GM21737 (cell line): ENCODE measurements around the gene PRRC2B.
A peak's percentile ranks its signal among the peaks of the same experiment; 100 is the strongest.
"Not testable (repeated sequence)": the region's sequence is repeated elsewhere in the genome, so short reads cannot be mapped to it uniquely, and the experiment has no call there.

Source experiments
- ATAC-seq: cut with Tn5 transposase; IDR thresholded peaks from one replicate; pipeline ENCODE4 v1.9.1; 2021; ENCODE audit warnings: mild to moderate bottlenecking, moderate library complexity; ENCODE audit not compliant: unreplicated experiment

PRRC2B gene

DNA sequence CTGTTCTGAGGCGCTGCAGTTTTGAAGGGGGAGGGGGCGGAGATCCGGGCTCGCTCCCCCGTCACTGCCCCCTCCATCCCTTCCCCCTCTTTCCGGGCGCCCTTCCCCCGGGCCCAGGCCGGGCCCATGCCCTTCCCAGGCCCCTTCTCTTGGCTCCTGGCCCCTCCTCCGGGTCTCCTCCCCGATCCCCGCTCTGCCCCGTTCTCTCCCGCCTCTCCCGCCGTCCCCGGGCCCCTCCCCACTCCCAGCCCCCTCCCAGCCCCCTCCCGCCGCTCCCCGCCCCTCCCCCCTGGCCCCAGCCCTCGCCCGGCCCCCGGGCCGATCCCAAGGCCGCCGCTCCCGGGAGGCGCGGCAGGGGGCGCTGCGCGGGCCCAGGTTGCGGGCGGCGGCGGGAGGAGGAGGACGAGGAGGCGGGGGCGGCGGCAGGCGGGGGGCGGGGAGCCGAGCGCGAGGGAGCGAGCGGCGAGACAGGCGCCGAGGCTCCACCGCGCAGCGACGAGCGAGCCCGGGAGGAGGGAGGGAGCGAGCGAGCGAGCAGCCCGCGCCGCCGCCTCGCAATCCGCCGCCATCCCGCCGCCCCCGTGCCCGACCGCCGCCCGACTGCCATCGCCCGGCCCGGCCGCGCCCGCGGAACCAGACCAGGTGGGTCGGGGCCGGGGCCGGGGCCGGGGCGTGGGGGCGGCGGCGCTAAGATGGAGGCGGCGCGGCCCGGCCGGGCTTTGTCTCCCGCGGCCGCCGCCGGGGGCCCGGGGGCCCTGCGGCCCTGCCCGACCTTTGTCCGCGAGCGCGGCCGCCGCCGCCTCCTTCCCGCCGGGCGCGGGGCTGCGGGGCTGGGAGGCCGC is at the start of gene PRRC2B:
Gene PRRC2B, plus strand, starts transcription at position 465 of the 842 bp plus-strand sequence. CDS start 36,059 bp downstream, outside the sequence.
- peak; percentile 47 for ATAC-seq

DNA sequence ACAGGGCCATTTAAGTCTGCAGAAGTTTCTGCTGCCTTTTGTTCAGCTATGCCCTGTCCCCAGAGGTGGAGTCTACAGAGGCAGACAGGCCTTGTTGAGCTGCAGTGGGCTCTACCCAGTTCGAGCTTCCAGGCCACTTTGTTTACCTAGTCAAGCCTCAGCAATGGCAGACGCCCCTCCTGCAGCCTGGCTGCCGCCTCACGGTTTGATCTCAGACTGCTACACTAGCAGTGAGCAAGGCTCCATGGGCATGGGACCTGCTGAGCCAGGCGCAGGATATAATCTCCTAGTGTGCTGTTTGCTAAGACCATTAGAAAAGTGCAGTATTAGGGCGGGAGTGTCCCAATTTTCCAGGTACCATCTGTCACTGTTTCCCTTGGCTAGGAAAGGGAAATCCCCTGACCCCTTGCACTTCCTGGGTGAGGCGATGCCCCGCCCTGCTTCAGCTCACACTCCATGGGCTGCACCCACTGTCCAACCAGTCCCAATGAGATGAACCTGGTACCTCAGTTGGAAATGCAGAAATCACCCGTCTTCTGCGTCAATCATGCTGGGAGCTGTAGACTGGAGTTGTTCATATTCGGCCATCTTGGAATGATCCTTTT is 48.9 kb upstream of the PRRC2B start:
- ATAC-seq, result not testable (repeated sequence)

DNA sequence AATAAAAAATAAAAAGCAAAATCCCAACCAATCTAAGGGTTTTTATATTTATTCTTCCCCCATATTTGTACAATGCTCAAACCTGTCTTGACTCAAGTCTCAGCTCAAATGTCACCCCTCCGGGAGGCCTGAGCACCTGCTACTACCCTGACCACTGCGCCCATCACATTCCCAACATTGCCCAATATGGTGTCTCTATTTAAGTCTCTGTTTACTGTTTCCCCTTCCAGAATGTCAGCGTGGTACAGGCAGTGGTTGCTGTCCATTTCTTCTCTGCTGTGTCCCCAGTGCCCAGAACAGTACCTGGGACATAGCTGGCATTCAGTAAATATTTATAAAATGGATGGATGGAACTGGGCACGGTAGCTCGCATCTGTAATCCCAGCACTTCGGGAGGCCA is 47.3 kb upstream of the PRRC2B start:
- no peak for ATAC-seq

DNA sequence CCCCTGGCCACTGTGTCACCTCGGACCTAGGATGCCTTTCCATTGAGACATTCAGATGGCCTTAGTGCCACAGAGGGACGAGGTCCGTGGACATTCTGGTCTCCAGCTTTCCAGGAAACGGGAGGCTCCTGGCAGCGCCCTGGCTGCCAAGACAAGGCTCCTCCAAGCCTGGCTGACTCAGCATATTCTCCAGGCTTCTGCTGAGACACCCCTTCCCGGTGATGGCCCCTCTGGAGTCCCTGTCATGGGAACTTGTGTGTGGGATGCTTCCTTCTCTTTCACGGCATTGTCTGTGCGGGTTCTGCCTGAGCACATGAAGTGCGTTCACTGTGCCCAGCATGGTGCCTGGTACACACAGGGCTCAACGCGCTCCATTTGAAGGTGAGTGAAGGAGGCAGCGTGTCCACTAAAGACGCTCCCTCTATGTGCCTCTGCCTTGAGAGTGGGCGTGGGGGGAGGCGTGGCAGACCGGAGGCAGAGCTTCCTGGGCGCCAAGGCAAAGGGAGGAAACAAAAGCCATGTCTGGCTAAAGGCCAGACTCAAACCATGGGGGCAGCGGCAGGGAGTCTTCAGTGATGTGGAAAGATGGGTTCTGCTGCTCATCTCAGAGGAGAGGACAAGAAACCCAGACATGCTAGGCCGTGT is 46.4 kb upstream of the PRRC2B start:
- ATAC-seq, result no peak

DNA sequence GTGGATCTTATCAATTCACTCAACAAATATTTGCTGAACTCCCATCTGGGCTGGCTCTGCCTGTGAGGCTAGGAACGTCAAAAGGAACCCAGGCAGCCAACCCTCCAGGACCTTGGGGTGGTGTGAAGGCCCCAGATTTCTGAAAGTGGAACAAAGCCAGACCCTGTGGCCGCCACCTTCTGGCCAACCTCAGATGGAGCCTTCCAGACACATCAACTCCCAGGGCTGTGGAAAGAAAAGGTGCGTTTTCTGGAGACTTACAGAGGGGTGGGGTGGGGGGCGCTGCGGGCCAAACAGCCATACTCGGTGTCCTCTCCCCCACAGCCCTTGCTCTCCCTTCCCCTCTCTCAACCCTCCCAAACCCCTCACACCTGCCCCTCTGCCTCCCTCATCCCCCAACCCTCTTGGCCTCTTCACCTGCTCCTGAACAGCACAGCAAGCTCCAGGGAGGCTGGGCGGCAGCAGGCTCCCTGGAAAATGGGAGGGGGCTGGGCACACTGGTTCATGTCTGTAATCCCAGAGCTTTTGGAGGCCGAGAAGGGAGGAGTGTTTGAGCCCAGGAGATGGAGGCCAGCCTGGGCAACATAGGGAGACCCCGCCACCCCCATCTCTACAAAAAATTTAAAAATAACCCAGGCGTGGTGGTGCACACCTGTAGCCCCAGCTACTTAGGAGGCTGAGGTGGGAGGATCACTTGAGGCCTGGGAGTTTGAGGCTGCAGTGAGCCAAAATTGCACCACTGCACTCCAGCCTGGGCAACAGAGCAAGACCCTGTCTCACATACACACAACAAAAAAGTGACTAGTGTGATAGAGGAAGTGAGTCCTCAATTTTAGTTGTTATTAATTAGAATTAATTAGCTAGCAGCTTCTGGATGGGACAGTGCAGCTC is 45.0 kb upstream of the PRRC2B start:
- no peak for ATAC-seq

DNA sequence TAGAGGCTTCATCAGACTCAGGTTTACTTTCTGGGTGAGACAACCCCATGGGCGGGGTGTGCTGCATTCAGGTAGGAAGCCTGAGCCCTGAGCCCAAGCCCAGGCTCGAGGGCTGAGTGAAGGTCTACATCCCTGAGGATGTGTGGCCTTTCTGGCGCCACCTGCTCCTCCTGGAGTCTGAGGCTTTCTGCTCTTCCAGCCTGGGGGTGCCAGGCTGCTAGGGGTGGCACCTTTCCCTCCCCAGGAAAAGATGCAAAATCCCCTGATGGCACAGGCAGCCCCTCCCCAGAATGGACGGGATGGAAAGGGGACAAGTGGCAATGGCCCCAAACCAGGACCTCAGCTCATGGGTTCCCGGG is 44.4 kb upstream of the PRRC2B start:
- ATAC-seq, result no peak

DNA sequence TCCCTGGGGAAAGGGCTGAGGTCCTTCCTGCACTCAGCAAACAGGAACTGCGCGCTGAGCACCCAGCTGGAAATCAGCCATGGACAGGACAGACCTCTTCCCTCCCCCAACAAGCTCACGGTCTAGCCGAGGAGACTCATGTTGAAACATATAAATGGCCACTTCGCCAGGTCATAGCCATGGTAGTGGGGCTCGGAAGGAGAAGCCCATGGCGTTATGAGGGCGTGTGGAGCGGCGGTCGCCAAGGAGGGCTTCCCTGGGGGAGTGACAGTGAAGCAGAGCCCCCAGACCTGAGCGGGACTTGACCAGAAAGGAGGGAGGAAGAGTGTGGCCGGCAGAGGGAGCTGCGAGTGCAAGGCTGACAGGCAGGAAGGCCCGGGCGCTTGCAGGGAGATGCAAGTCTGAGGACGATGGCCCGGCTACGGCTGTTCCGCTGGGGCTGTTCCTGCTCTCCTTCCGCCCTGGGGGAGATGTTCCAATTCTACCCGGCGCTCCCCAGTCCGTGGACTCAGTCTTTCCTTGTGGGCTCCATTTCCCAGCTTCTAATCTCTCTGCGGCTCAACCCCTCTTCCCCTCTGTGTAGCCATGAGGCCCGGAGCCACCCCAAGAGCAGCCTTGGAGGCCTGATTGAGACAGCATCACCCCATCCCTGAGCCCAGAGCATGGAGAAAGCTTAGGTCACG is 43.9 kb upstream of the PRRC2B start:
- ATAC-seq, result no peak

DNA sequence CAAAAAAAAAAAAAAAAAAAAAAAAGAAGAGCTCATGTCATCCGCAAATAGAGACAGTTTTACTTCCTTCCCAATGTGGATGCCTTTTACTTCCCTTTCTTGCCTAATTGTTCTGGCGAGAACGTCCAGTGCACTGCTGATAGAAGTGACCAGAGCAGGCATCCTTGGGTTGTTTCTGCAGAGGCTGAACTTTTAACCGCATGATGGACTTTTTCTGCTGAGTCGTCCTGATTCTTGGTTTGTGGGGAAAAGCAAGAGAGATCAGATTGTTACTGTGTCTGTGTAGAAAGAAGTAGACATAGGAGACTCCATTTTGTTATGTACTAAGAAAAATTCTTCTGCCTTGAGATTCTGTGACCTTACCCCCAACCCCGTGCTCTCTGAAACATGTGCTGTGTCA is 37.4 kb upstream of the PRRC2B start:
- ATAC-seq, result not testable (repeated sequence)

DNA sequence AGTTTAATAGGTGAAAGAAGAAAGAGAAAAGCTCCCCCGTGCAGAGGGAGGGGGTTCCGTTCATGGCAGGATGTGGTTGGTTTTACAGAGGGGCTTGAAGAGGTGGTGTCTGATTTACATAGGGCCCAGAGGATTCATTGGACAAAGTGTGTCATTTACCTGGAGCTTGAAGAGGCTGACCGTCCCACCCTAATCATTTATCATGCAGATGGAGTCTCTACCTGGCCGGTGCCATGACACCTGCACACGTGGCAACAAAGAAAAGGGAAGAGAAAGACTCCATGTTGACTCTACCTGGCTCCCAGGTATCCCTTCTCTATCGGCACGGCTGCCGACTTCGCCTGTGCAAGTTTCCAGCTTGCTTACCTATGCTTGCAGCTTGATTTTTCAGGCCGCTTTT is 35.3 kb upstream of the PRRC2B start:
- no peak for ATAC-seq

DNA sequence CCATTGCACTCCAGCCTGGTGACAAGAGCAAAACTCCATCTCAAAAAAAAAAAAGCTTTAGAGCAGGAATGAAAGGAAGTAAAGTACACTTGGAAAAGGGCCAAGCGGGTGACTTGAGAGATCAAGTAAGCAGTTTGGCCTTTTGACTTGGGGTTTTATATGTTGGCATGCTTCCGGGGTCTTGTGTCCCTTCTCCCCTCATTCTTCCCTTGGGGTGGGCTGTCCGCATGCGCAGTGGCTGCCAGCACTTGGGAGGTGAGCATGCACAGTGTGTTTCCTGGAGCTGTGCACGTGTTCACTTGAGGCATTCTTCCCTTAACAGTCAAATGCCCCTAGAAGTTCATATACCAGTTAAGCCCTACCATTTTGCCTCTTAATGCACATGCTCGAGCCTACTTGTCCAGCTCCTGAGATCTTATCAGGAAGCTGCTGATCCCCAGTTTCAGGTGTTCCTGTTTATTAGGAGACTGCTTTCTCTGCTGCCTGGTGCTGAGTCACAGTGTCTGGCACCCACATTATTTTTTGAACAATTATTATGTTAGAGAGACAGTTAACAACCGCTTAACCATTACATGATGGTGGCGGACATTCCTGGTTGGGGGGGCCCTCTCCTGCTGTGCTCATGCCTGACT is 32.6 kb upstream of the PRRC2B start:
- no peak for ATAC-seq

DNA sequence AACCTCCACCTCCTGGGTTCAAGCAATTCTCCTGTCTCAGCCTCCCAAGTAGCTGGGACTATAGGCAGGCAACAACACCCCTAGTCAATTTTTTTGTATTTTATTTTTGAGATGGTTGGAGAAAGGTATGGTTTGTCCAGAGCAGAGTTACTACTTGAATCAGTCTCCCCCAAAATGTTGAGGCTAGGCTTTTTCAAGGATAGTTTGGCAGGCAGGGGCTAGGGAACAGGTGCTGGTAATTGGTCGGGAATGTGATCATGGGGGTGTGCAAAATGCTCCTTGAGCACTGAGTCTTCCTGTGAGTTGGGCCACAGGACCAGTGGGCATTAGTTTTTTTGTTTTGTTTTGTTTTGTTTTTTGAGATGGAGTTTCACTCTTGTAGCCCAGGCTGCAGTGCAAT is 28.3 kb upstream of the PRRC2B start:
- no peak for ATAC-seq

DNA sequence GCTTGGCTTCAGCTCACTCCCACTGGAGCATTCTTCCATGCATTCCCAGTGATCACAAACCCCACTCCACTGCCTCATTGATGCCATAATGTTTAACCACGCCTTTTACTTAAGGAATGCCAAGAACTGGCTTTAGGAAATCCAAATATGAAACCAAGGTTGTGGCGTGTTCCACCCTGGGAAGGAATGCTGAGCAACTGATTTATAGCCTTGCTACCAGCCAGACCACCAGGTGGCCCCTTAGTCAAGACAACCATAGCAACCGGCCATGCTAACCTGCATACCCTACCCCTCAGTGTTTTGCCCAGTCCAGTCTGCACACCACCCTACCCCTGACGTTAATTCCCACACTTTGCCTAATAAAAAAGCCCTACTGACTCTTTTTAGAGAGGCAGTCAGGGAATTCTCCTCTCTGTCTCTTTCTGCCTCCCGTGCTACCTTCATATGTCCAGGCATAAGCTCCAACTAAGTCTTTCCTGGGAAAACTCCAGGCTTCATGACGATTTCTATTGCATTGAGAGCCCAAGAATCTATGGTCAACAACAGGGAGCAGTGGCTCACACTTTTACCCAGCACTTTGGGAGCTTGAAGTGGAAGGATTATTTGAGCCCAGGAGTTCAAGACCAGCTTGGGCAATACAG is 27.0 kb upstream of the PRRC2B start:
- ATAC-seq, result no peak

DNA sequence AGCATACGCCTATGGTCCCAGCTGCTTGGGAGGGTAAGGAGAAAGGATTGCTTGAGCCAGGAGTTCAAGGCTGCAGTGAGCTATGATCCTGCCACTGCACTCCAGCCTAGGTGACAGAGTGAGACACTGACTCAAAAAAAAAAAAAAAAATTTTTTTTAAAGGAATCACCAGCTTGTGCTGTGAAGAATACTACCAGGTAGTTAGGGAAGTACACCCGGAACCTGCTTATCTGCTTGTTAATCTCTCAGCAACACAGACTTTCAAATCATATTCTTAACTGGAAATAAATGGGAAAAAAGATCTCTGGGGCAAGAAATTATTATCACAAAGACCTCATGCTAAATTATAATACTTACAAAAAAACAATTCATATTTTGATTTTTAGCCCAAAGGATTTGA is 26.4 kb upstream of the PRRC2B start:
- no peak for ATAC-seq

DNA sequence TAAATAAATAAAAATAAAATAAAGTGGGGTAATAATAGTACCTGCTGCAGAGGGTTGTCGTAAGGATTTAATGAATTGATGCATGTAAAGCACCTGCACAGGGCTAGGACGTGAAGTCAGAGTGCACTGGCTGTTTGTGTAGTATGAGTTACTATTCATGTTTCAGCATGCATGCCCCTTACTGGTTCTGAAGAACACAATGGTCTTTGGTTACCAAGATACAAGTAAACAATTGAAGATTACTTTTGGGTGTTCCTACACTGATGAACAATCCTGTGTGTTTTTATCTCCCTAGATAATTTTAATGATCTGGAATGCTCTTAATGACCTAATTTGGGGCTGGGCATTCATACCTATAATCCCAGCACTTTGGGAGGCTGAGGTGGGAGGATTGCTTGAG is 23.2 kb upstream of the PRRC2B start:
- ATAC-seq, result no peak

DNA sequence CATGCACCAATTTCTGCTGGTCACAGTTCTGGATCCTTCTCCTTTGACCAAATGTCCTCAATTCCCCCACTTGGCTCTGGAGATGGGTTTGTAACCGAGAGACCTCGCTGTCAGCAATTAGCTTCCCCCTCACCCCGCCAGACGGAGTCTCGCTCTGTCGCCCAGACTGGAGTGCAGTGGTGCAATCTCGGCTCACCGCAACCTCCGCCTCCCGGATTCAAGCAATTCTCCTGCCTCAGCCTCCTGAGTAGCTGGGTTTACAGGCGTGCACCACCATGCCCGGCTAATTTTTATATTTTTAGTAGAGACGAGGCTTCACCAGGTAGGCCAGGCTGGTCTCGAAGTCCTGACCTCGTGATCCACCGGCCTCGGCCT is 21.3 kb upstream of the PRRC2B start:
- not testable (repeated sequence) for ATAC-seq

DNA sequence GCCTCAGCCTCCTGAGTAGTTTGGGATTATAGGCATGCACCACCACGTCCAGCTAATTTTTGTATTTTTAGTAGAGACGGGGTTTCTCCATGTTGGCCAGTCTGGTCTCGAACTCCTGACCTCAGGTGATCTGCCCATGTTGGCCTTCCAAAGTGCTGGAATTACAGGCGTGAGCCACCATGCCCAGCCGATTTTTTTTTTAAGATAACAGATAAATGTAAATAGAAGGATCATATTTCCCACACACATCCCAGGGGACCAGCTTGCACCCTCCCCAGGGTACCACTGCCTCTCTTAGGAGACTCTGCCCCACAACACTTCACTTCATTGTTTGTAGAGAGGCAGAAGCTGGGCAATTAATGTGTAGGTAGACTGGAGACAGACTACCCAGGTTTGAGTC is 19.2 kb upstream of the PRRC2B start:
- not testable (repeated sequence) for ATAC-seq

DNA sequence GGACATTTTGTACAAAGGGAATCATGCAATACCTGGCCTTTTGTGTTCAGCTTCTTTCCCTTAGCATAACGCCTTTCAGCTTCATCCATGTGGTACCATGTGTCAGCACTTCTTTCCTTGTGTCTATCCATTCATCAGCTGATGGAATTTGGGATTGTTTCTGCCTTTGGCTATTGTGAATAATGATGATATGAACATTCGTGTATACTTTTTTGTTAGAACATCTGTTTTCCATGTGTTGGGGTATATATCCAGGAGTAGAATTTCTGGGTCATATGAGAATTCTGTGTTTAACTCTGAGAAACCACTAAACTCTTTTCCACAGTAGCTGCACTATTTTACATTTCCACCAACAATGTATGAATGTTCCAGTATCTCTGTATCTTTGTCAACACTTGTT is 14.8 kb upstream of the PRRC2B start:
- ATAC-seq, result no peak

DNA sequence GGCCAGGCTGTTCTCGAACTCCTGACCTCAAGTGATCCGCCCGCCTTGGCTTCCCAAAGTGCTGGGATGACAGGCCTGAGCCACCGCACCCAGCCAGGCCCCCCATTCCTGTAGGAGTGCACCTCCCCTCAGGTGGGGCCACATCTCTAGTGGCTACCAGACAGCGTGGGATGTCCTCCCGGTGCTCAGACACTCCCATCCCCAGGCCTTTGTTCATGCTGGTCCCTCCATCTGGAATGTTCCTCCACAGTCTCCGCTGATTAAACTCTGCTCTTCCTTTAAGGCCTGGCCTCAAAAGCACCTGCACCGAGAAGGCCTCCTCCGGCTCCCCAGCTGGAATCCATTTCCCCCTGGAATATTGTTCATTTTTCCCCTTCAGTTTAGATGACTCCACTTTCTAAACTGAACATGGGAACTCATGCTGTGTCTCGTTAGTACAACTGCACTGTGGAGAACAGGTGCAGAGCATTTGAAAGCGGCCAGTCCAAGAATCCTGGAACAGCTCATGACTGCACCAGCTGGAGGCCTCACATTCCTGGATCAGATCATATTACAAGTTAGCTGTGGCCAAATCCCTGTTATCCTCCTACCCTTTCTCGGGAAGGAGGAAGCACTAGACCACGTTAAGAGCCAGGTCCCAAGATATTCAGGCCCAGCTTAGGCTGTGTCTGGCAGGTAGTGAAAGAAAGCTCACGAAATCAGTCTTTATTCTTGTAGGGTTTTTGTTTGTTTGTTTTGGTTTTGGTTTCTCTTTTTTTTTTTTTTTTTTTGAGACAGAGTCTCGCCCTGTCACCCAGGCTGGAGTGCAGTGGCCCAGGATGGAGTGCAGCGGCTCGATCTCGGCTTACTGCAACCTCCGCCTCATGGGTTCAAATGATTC is 10.8 kb upstream of the PRRC2B start:
- ATAC-seq, result no peak

DNA sequence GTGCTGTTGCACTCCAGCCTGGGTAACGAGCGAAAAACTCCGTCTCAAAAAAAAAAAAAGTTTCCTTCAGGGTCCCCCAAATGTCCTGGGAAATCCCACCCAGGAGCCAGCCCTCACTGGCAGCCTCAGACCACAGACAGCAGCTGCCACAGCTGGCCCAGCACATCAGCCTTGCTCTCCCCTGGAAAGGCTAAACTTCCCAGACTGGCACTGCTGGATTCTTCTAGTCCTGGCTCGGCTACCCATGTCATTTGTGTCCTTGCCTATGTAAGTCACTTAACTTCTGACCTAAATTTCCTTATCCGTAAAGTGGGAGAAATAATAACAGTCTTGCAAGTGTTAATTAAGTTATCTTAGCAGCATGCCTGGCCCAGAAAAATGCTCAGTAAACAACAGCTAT is 8.6 kb upstream of the PRRC2B start:
- ATAC-seq, result no peak
